HG02943 (cell line): ENCODE data around the gene CTSK.
"Not testable (repeated sequence)": the region's sequence is repeated elsewhere in the genome, so short reads cannot be mapped to it uniquely, and the experiment has no call there.

Experiments used
- ATAC-seq: cut with Tn5 transposase; IDR thresholded peaks from one replicate; pipeline ENCODE4 v1.9.1; 2021; ENCODE audit warnings: mild to moderate bottlenecking, low read depth, moderate library complexity; ENCODE audit not compliant: unreplicated experiment

The CTSK gene

DNA sequence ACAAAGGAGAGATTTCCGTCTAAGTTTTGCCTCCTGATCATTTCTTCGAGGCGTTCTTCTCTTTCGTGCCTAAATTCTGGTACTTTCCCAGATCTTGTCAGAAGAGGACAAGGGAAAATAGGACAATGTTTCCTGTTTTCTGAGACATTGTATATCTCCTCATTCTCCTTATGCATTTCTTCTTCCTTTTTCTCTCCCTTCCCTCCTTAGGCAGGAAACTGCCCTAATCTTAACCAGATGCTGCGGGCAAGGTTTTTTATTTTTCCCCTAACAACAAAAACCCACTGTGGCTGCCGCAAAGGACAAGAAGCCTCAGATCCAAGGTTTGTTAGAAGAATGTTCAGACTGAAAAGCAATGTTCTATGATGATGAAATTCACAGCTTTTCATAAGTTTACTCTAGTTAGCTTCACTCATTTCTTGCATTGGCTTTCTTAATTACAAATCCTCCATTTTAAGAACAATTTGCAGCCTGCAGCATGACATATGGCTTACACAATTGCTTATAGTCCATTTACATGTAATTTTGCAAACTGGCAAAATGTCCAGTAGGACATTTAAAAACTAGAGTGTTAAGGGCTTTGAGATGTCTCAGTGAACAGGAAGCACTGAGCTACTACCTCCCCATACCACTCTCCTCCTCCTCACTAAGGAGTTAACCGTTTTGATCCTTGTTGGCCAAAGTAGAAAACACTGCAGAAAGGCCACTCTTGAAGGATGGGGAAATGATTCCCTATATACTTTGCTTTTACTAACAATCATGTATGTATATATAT lies 624 bp downstream of the CTSK start:
- ATAC-seq, result no peak

DNA sequence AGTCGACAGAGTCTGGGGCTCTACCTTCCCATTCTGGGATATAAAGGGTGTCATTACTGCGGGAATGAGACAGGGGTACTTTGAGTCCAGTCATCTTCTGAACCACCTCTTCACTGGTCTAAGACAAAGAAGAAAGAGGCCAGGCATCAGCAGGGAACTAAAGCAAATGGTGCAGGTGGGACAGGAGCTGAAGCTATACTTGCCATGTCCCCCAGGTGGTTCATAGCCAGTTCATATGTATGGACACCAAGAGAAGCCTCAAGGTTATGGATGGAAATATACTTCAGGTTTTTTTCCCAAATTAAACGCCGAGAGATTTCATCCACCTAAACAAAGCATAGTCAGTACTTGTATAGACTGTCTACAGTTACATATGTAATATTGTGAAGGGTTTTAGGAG lies 2.2 kb downstream of the CTSK start:
- ATAC-seq, result no peak

DNA sequence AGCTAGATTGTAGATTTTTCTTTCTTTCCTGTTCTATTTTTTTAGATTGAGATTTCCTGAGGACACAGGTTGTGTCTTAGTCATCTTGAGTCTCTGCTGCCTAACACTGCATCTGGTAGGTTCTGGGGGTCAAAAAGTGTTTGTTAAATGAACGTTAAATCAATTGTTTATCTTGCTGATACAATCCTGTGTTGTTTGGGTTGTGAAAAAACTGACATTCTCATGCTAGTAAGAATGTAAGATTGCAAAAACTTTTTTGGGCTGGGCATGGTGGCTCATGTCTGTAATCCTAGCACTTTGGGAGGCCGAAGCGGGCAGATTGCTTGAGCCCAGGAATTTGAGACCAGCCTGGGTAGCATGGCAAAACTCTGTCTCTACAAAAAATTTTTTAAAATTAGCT lies 3.4 kb downstream of the CTSK start:
- no peak for ATAC-seq

DNA sequence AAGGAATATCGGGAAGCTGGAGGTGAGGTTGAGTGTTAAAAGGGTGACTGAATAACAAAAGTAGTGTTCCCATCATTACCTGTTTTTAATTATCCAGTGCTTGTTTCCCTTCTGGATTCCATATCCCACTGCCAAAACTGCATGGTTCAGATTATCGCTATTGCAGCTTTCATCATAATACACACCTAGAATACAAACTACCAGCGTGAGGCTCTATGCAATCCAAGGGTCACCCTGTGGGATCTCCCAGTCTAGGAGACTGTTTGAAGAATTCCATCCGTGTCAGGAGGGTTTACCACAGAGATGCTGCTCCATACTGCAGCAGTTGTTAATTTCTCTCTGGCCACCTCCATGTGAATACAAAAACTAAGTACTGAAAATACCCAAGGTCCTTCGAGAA lies 9.0 kb downstream of the CTSK start:
- no peak for ATAC-seq

DNA sequence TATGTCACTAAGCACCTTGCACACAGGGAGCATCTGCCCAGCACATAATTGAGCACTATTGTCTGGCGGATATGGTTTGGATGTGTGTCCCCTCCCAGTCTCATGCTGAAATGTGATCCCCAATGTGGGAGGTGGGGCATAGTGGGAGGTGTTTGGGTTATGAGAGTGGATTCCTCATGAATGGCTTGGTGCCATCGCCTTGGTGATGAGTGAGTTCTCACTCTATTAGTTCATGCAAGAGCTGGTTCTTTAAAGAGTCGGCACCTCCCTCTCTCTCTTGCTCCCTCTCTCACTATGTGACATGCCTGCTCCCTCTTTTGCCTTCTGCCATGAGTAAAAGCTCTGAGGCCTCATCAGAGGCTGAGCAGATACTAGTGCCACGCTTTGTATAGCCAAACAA lies 9.5 kb downstream of the CTSK start:
- ATAC-seq, result no peak

DNA sequence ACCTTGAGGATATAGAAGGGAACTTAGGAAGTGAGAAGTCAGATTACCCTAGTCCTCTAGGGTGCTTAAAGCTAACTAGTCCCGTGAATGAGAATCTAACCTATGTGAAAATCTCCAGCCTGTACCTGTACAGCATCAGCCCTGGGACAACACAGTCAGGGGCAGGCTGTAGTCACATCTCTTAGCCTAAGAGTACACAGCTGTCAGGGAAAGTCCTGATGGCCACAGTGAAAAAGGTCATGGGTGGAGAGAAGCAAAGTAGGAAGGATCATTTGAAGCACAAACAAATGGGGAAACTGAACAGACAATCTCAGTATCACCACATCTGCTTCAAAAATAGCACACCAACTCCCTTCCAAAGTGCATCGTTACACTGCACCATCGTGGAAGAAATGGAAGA lies 11.7 kb downstream of the CTSK start:
- ATAC-seq, result no peak

DNA sequence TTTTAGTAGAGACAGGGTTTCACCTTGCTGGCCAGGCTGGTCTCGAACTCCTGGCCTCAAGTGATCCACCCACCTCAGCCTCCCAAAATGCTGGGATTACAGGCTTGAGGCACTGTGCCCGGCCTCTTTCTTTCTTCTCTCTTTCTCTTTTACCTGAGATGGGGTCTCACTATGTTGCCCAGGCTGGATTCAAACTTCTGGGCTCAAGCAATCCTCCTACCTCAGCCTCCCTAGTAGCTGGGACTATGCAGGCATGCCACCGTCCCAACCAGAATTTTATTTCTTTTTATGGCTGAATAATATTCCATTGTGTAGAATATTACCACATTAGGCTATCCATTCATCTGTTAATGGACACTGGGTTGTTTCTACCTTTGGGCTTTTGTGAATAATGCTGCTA lies 14.3 kb downstream of the CTSK start:
- ATAC-seq, result not testable (repeated sequence)

DNA sequence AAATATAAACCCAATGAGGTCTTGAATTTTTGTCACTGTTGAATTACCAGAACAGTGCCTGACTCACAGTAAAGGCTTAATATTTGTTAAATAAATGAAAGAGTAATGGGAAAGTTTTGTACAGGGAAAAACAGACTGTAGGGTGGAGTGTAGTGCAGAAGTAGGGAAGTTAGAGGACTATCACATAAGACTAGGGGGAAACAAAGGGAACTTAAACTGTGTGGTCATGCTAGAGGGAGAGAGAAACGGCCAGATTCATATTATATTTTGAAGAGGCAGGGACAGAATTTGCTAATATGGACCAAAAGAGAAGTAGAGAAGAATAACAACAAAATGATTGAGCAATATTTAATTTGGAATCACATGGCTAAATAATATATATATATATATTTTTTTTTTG lies 14.8 kb downstream of the CTSK start:
- no peak for ATAC-seq

DNA sequence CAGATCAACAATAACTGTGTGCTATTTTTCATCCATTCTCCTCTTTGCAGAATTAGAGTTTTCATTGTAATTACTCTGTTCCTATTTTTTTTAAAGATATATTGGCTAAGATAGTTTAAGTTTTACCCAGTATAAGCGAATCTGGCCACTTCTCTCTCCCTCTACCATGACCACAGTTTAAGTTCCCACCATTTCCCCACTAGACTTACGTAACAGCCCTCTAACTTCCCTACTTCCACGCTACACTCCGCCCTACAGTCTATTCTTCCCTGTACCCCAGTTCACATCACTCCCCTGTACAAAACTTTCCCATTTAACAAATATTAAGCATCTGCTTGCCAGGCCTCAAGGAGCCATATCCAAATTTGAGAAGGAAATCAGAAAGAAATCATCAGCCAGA lies 16.5 kb downstream of the CTSK start:
- no peak for ATAC-seq

DNA sequence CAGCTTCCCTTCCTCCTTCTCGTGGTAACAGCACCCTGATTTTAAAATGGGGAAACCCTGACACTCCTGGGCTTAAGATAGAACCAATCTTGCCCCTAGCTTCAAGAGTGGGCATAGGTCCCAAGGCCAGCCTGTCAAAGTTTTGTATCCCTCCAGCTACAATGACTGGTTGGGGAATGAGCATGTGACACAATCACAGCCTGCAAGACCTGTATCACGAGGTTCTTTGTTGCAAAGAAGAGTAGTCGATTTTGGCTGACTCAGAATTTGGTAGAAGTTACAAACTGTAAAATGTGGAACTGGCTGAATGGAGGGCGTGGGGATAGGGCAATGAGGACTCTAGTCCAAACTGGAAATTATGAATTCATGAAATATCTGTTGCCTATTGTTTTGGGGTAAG lies 18.7 kb downstream of the CTSK start:
- no peak for ATAC-seq

DNA sequence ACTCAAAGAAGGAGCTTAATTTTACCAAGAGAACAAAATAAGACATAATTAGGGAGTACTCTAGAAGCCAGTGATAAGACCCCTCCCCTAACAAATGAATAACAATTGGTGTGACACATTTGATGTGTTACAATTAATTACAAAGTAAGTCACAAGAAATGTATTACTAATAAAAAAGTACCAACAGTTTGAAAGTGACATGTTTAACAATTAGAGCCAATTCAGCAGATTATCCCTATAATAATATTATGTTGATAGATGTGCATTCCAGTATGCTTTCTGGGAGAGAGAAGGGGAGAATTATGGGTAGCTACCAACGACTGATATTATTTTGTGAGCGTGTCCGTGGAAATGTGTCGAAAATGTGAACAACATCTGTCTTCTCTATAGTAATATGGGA lies 19.1 kb downstream of the CTSK start:
- ATAC-seq, result no peak

DNA sequence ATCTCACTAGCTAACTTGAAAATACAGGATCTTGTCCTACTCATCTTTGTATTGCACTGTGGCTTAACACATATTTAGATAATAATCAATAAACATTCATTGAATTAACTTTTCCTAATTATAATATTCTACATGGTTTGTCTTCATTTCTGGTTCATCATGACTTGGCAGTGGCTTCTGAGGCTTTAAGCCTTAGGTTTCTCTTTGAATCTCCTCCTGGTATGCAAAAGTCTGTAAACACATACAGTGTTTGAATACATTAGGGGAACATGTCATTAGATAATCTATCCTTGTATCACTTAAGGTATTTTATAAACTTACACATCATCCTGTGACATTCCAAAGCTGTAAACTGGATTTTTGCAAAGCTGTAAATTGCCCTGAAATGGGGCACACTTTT lies 20.6 kb downstream of the CTSK start:
- no peak for ATAC-seq

DNA sequence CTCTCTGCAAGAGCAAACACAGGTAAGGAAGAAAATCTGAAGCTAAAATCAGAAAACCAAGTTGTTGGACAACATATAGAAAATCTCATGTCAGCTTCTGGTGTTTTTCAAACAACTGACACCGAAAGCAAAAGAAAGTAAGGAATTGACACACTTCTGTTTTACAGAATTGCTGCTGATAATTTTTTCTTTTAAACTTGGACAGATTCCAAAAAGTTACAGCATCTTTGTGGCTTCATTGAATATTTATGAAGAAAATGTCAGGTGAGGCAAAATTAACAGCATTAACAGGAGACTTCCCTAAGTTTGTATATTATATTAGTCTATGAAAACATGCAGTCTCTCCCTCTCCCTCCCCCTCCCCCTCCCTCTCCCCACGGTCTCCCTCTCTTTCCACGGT lies 27.6 kb downstream of the CTSK start:
- no peak for ATAC-seq

DNA sequence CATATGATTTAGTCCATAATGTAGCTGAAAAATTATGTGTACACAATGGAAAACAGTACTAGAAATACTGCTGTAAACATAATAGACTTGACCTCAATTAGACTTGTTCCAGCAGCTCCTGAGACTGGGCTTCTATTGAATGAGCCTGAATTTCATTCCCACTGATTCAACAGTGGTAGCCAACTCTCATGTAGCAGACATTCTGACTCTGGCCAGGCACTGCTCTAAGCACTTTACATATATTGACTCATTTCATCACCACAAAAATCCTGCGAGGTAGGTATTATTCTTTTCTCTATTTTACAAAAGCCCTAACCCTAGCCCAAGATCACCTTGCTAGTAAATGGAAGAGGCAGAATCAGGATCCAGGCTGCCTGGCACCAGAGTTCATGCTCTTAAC lies 29.7 kb downstream of the CTSK start:
- no peak for ATAC-seq

DNA sequence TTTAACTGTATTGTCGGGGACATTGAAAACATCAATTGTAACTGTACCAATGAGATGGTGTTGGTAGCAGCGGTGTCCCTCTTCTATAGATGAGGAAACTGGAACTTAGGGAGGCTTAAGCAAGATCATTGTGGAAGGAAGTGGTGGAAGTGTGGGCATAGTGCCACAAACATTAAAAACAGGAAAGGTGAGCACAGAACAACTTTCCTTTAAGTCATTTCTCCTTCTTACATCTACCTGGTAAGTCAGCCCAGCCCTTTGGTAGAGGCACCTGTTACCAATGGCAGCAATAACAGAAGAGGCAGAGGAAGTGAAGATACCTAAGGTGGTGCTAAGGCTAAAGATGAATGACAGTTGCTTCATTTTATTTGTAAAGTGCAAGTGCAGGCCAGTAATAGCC lies 30.5 kb downstream of the CTSK start:
- no peak for ATAC-seq

DNA sequence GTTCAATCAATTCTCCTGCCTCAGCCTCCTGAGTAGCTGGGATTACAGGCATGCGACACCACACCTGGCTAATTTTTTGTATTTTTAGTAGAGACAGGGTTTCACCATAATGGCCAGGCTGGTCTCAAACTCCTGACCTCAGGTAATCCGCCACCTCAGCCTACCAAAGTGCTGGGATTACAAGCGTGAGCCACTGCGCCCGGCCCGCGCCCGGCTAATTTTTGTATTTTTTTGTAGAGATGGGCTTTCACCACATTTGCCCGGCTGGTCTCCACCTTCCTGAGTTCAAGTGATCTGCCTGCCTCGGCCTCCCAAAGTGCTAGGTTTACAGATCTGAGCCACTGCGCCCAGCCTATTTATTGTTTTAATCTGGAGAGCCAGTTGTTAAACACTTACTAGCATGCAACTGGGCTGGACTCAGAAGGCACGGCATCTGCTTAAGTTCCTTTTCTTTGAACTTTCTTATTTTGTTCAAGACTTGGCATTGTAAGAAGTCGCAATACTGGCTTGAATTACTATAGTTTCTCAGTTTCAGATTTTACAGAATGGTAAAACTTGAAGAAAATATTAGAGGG lies 32.0 kb downstream of the CTSK start:
- not testable (repeated sequence) for ATAC-seq

DNA sequence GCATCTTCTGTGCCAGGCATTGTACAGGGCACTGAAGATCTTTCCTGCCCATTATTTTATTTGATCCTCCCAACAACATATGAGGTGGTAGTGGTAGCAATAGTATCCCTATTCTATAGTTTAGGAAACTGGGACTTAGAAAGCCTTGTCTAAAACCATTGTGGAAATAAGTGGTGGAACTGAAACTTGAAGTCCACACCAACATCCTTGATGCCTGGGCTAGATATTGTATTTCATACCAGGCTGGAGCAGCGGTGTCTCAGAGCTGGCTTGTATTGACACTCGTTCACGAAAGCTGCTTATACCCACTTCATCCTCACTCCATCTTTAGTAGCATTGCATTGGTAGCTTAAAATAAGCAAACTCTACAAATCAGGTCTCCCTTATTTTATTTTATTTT lies 32.8 kb downstream of the CTSK start:
- ATAC-seq, result no peak

DNA sequence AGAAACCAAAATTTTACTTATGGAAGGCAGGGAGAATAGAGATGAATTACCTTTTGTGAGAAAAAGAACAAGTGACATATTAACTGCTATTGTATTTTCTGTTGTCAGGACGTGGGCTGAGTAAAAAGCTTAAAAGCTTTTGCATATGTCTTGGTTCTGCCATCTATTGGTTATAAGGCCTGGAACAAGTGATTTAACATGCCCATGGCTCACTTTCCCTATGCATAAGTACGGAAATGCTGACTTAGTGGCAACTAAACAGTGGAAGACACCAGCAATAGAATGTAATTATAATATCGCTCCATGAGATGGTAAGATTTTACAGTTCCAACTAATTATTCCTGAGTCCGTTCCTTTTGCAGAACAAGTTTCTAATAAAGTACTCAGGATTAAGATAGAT lies 35.7 kb downstream of the CTSK start:
- no peak for ATAC-seq

DNA sequence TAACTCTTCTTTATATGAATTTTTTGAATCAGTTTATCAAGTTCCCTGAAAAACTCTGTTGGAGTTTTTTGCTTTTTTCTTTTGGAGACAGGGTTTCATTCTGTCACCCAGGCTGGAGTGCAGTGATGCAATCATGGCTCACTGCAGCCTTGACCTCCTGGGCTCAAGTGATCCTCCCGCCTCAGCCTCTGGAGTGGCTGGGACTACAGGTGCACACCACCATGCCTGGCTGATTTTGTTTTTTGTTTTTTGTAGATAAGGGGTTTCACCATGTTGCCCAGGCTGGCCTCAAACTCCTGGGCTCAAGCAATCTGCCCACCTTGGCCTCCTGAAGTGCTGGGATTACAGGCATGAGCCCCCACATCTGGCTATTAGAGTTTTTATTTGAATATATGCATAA lies 40.4 kb downstream of the CTSK start:
- not testable (repeated sequence) for ATAC-seq

DNA sequence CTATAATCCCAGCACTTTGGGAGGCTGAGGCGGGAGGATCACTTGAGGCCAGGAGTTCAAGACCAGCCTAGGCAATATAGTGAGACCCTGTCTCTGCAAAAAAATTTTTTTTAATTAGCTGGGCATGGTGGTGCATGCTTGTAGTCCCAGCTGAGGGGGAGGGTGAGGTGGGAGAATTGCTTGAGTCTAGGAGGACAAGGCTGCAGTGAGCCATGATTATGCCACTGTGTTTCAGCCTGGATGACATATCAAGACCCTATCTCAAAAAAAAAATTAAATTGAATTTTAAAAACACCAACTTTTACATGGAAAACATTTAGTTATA lies 42.1 kb downstream of the CTSK start:
- ATAC-seq, result peak; percentile 23

DNA sequence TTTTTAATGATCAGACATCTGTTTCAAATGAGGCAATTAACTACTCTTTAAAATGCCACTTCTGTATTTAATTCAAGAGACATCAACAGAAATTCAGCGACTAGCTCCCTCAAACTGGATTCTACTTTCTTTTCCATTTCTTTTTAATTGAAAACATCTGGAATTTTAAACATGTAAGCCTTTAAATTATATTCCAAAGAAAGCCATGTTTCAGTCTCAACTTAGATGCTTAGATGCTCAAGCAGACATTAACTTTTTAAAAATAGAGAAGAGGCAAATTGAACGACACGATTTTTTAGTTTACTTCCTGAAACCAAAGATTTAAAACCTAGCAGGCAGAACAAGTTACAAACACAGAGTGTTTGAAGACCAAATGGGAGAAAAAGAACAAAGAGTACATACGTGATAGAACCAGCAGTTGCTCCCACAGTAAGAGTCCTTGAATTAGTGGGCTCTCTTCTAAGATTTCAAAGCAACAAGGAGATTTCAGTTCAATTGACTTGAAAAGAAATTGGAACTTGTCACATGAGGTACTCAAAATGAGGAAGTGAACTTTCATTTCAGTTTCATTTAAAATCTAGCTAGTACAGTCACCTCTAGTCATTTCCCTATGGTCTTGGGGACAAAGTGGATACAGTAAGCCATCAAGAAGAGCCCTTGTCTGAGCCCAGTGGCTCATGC lies 42.6 kb downstream of the CTSK start, which contains the start of gene CTSS:
TSS of gene CTSS (minus strand) at position 483 of the 681 bp plus-strand sequence. CDS start 1,015 bp downstream, outside the sequence.
- ATAC-seq, result peak; percentile 62

DNA sequence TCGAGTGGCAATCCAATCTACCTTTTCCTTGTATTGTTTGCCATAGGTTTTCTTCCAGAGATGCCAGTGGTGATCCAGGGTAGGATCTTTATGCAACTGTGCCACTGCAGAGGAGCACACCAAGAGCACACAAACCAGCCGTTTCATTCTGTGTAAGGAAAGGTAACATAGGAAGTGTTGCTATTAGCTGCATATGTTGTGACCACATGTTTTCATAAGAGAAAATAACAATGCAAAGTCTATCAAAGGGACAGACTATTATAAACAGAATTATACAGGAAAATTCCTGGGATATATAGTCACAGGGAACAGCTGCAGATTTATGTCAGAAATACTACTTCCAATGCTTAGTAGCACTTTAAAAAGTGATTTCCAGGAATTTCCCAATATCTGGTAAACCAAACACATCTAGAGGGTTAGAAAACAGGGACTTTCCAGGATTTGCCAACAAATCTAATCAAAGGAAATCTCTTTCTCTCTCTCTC lies 43.4 kb downstream of the CTSK start:
- no peak for ATAC-seq
